ENCODE measurements around the gene PRR33.

Gene PRR33

GRCh38 chr11:1873048-1873812 lies 18.5 kb downstream of the PRR33 start:
- H2BK12ac ChIP-seq (ENCODE audit: low read length in 2 of 2), result peak overlapping the region; percentile 33 to 59
- no peak overlapping the region for H3K14ac ChIP-seq (ENCODE audit: low read length in 2 of 2)
- peak overlapping the region; percentile 12 for H2BK15ac ChIP-seq (ENCODE audit: low read depth, poor library complexity, severe bottlenecking)
- H3K4me3 ChIP-seq (ENCODE audit: insufficient read depth in 1 of 2, low read depth in 1 of 2, low read length in 2 of 2), result peak overlapping the region in 1 of 2 experiments; percentile 86
- peak overlapping the region; percentile 38 for H3K27ac ChIP-seq (ENCODE audit: low read length, poor library complexity, severe bottlenecking)
- H3K9me3 ChIP-seq (ENCODE audit: control insufficient read depth, low read length), result no peaks in the 10 kb centered on the region
- H4K8ac ChIP-seq (ENCODE audit: low read length), result peak overlapping the region; percentile 53
- H3K36me3 ChIP-seq (ENCODE audit: control insufficient read depth in 1 of 2, insufficient read depth in 2 of 2, low read depth in 1 of 2, low read length in 2 of 2), result no peaks in the 10 kb centered on the region
- peaks cover 0 to 25% of the 10 kb centered on the region in 2 experiments for H3K27me3 ChIP-seq (ENCODE audit: control insufficient read depth in 1 of 2, insufficient read depth in 1 of 2, low read length in 2 of 2)
- peaks cover 75% of the 10 kb centered on the region for H3K4me1 ChIP-seq (ENCODE audit: control insufficient read depth, insufficient read depth, low read depth, low read length)
- H3K79me1 ChIP-seq (replicated peaks; ENCODE audit: low read length, poor library complexity, severe bottlenecking), result peaks cover 2% of the 10 kb centered on the region
- peak overlapping the region in 1 of 2 experiments; percentile 25 for H3K18ac ChIP-seq (ENCODE audit: low read depth in 1 of 2, low read length in 2 of 2)
- H4K91ac ChIP-seq (ENCODE audit: low read length), result peak overlapping the region; percentile 53
- 66% methylated on average over 11 of the region's 11 CpGs for WGBS
- H2BK120ac ChIP-seq (ENCODE audit: low read depth, low read length), result peak overlapping the region; percentile 82
- H2BK5ac ChIP-seq (ENCODE audit: low read depth, low read length, poor library complexity, severe bottlenecking), result no peak overlapping the region
- no peak overlapping the region for H3K23ac ChIP-seq (ENCODE audit: low read length in 2 of 2)
- no peak for DNase-seq
- H3K9ac ChIP-seq (ENCODE audit: low read length), result peak overlapping the region; percentile 88
- H3K4me2 ChIP-seq (ENCODE audit: low read length, poor library complexity, severe bottlenecking), result no peak overlapping the region
- no peak overlapping the region for H2AK5ac ChIP-seq (ENCODE audit: low read length, severe bottlenecking)
- peak overlapping the region; percentile 37 to 57 for H3K4ac ChIP-seq (ENCODE audit: low read depth in 1 of 2, low read length in 2 of 2)
- H2AFZ ChIP-seq (ENCODE audit: low read depth, low read length), result no peak overlapping the region

- Histone ChIP-seq H3K4me3 (ENCODE audit: insufficient read depth in 1 of 2, low read depth in 1 of 2, low read length in 2 of 2) (peak overlapping the region in 1 of 2 experiments; percentile 86), H3K4ac (ENCODE audit: low read depth in 1 of 2, low read length in 2 of 2) (no peak overlapping the region), H2AK5ac (ENCODE audit: low read length, severe bottlenecking) (peak overlapping the region; percentile 70), H3K79me1 (replicated peaks; ENCODE audit: low read length, poor library complexity, severe bottlenecking) (peaks cover 2% of the 10 kb centered on the region), H2AFZ (ENCODE audit: low read depth, low read length) (no peak overlapping the region), H3K23ac (ENCODE audit: low read length in 2 of 2) (no peak overlapping the region), H4K91ac (ENCODE audit: low read length) (no peak overlapping the region), H2BK120ac (ENCODE audit: low read depth, low read length) (no peak overlapping the region), H3K4me1 (ENCODE audit: control insufficient read depth, insufficient read depth, low read depth, low read length) (peaks cover 70% of the 10 kb centered on the region), H4K8ac (ENCODE audit: low read length) (no peak overlapping the region), H3K18ac (ENCODE audit: low read depth in 1 of 2, low read length in 2 of 2) (no peak overlapping the region), H2BK5ac (ENCODE audit: low read depth, low read length, poor library complexity, severe bottlenecking) (no peak overlapping the region), H3K4me2 (ENCODE audit: low read length, poor library complexity, severe bottlenecking) (no peak overlapping the region), H3K27me3 (ENCODE audit: control insufficient read depth in 1 of 2, insufficient read depth in 1 of 2, low read length in 2 of 2) (peaks cover 0 to 30% of the 10 kb centered on the region in 2 experiments), H3K27ac (ENCODE audit: low read length, poor library complexity, severe bottlenecking) (no peak overlapping the region), H3K14ac (ENCODE audit: low read length in 2 of 2) (no peak overlapping the region), H2BK15ac (ENCODE audit: low read depth, poor library complexity, severe bottlenecking) (no peak overlapping the region), H2BK12ac (ENCODE audit: low read length in 2 of 2) (peak overlapping the region in 1 of 2 experiments; percentile 60), H3K9me3 (ENCODE audit: control insufficient read depth, low read length) (no peaks in the 10 kb centered on the region), H3K36me3 (ENCODE audit: control insufficient read depth in 1 of 2, insufficient read depth in 2 of 2, low read depth in 1 of 2, low read length in 2 of 2) (no peaks in the 10 kb centered on the region), H3K9ac (ENCODE audit: low read length) (peak overlapping the region; percentile 88)
- no peak for DNase-seq
- WGBS, result 78% methylated on average over 24 of the region's 25 CpGs
Measured at GRCh38 chr11:1872267-1872985, 19.3 kb downstream of the PRR33 start.

GRCh38 chr11:1871531-1871930 lies 20.2 kb downstream of the PRR33 start:
- Histone ChIP-seq H3K36me3 (ENCODE audit: control insufficient read depth in 1 of 2, insufficient read depth in 2 of 2, low read depth in 1 of 2, low read length in 2 of 2) (no peaks in the 10 kb centered on the region), H2BK15ac (ENCODE audit: low read depth, poor library complexity, severe bottlenecking) (peak overlapping the region; percentile 12), H3K14ac (ENCODE audit: low read length in 2 of 2) (peak overlapping the region in 1 of 2 experiments; percentile 18), H2BK12ac (ENCODE audit: low read length in 2 of 2) (peak overlapping the region in 1 of 2 experiments; percentile 37), H3K9ac (ENCODE audit: low read length) (peak overlapping the region; percentile 88), H4K91ac (ENCODE audit: low read length) (peak overlapping the region; percentile 31), H2BK120ac (ENCODE audit: low read depth, low read length) (no peak overlapping the region), H2AFZ (ENCODE audit: low read depth, low read length) (no peak overlapping the region), H2BK5ac (ENCODE audit: low read depth, low read length, poor library complexity, severe bottlenecking) (no peak overlapping the region), H4K8ac (ENCODE audit: low read length) (no peak overlapping the region), H2AK5ac (ENCODE audit: low read length, severe bottlenecking) (peak overlapping the region; percentile 27), H3K4me2 (ENCODE audit: low read length, poor library complexity, severe bottlenecking) (no peak overlapping the region), H3K4me1 (ENCODE audit: control insufficient read depth, insufficient read depth, low read depth, low read length) (peaks cover 62% of the 10 kb centered on the region), H3K27ac (ENCODE audit: low read length, poor library complexity, severe bottlenecking) (no peak overlapping the region), H3K18ac (ENCODE audit: low read depth in 1 of 2, low read length in 2 of 2) (peak overlapping the region in 1 of 2 experiments; percentile 16), H3K79me1 (replicated peaks; ENCODE audit: low read length, poor library complexity, severe bottlenecking) (peaks cover 2% of the 10 kb centered on the region), H3K9me3 (ENCODE audit: control insufficient read depth, low read length) (no peaks in the 10 kb centered on the region), H3K4me3 (ENCODE audit: insufficient read depth in 1 of 2, low read depth in 1 of 2, low read length in 2 of 2) (peak overlapping the region in 1 of 2 experiments; percentile 86), H3K27me3 (ENCODE audit: control insufficient read depth in 1 of 2, insufficient read depth in 1 of 2, low read length in 2 of 2) (peaks cover 0 to 32% of the 10 kb centered on the region in 2 experiments), H3K4ac (ENCODE audit: low read depth in 1 of 2, low read length in 2 of 2) (no peak overlapping the region), H3K23ac (ENCODE audit: low read length in 2 of 2) (no peak overlapping the region)
- 88% methylated on average over 12 of the region's 15 CpGs for WGBS
- DNase-seq, result no peak

All from mesenchymal stem cell (in vitro differentiated cells and primary cell).